ENCODE data around the gene PNPLA3. TPM values are rescaled to one million over a fixed set of nuclear protein-coding genes. Genes with fewer than 3 reads are reported as not detected.

Gene PNPLA3
- total and polyA plus RNA-seq, 3 donors from 2014 or later, result 0.53 to 1.7 (median 0.93) TPM

DNA sequence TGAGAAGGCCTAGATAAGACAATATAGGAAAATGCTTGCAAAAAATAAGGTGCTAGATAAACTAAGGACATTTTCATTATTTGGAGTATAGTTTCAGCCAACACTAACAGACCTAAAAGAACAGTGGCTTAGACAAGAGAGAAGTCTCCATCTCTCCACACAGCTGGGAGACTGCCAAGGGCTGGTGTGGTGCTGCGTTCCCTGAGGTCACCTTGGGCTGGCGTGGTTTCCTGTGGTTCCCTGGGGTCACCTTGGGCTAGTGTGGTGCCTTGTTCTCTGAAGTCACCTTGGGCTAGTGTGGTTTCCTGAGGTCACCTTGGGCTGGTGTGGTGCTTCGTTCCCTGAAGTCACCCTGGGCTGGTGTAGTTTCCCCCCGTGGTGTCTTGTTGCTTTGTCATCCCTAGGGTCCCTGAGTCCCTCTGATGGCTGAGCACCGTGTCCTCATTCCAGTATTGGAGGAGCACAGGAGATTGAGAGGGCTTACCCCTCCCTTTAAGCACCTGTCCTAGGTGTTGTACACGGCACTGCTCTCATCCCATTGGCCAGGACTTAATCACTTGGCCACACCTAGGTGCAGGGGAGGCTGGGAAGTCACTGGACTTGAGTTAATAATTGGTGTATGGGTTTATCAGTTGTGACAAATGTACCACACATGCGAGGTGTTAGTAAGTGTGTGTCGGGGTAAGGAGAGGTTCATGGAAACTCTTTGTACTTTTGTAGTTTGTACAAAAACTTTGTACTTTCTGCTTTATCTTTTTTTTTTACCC lies 46.6 kb downstream of the PNPLA3 start:
- no peak overlapping the region for H3K27ac ChIP-seq
- TF ChIP-seq, protein P1, sequence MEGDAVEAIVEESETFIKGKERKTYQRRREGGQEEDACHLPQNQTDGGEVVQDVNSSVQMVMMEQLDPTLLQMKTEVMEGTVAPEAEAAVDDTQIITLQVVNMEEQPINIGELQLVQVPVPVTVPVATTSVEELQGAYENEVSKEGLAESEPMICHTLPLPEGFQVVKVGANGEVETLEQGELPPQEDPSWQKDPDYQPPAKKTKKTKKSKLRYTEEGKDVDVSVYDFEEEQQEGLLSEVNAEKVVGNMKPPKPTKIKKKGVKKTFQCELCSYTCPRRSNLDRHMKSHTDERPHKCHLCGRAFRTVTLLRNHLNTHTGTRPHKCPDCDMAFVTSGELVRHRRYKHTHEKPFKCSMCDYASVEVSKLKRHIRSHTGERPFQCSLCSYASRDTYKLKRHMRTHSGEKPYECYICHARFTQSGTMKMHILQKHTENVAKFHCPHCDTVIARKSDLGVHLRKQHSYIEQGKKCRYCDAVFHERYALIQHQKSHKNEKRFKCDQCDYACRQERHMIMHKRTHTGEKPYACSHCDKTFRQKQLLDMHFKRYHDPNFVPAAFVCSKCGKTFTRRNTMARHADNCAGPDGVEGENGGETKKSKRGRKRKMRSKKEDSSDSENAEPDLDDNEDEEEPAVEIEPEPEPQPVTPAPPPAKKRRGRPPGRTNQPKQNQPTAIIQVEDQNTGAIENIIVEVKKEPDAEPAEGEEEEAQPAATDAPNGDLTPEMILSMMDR (IDR thresholded peaks at IDR 0.05), result no peak
- TF ChIP-seq POLR2A (IDR thresholded peaks at IDR 0.05), result no peak
- DNase-seq, result no peak
- no peak overlapping the region for H3K4me3 ChIP-seq
- no peaks in the 10 kb centered on the region for H3K27me3 ChIP-seq
- H3K4me1 ChIP-seq, result no peaks in the 10 kb centered on the region
- WGBS, 2 donors, result 90 to 91% methylated on average over 7 to 8 of the region's 8 CpGs
- H3K36me3 ChIP-seq (ENCODE audit: low read depth, missing control alignments), result no peaks in the 10 kb centered on the region
- intact Hi-C loops (cut with DNase I; ENCODE audit: low total_unique reads), result no loop called here
- H3K9me3 ChIP-seq, result no peaks in the 10 kb centered on the region

DNA sequence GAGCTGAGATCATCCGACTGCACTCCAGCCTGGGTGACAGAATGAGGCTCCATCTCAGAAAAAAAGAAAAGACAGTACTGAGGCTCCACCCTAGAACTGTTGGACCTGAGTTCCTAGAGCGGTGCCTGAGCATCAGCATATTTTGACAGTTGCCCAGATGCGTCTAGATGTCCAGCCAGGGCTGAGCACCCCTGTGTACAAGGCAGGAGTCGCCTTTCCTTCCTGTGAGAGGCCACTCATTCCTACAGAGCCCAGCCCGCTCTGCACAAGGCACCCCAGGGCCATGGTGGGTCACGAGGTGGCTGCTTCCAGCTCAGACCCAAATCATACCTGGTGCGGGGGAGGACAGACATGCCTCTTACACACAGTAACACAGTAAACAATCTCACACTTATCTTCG lies 47.5 kb downstream of the PNPLA3 start:
- Histone ChIP-seq H3K4me3 (no peak overlapping the region), H3K27ac (no peak overlapping the region), H3K4me1 (no peaks in the 10 kb centered on the region), H3K27me3 (no peaks in the 10 kb centered on the region), H3K36me3 (ENCODE audit: low read depth, missing control alignments) (no peaks in the 10 kb centered on the region), H3K9me3 (no peaks in the 10 kb centered on the region)
- 80 to 90% methylated on average over 8 of the region's 8 CpGs for WGBS, 2 donors
- no peak for DNase-seq
- TF ChIP-seq, protein P1 (IDR thresholded peaks at IDR 0.05), result no peak
- TF ChIP-seq POLR2A (IDR thresholded peaks at IDR 0.05), result no peak
- intact Hi-C loops (cut with DNase I; ENCODE audit: low total_unique reads), result no loop called here

GRCh38 chr22:43972931-43973462 lies 49.4 kb downstream of the PNPLA3 start:
- H3K4me1 ChIP-seq, result no peaks in the 10 kb centered on the region
- no peak overlapping the region for H3K27ac ChIP-seq
- H3K9me3 ChIP-seq, result no peaks in the 10 kb centered on the region
- intact Hi-C loops (cut with DNase I; ENCODE audit: low total_unique reads), result no loop called here
- no peaks in the 10 kb centered on the region for H3K27me3 ChIP-seq
- TF ChIP-seq, protein P1 (IDR thresholded peaks at IDR 0.05), result no peak
- TF ChIP-seq POLR2A (IDR thresholded peaks at IDR 0.05), result no peak
- WGBS, 2 donors, result 94 to 95% methylated on average over 9 to 10 of the region's 10 CpGs
- no peak overlapping the region for H3K4me3 ChIP-seq
- no peak for DNase-seq
- H3K36me3 ChIP-seq (ENCODE audit: low read depth, missing control alignments), result no peaks in the 10 kb centered on the region

DNA sequence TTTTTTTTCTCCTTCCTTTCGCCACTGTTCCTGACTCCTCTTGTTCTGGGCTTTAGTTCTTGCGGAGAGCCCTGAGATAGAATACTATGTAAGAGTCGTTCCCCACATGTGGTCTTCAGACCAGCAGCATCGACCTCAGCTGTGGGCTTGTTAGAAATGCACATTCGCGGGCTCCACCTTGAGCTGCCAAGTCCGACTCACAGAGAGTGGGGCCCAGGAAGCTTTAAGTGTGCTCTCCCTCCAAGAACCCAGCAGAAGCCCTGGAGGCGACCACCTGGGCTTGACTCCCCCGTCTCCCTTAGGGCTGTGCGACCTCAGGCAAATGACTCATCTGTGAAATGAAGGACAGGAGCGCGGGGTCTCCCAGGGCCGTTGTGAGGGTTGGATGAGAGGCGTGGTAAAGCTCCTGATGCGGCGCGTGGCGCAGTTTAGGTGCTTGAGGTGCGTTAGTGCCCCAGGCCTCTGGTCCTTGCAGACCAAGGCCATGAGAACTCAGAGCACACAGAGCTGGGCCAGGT lies 50.5 kb downstream of the PNPLA3 start:
- TF ChIP-seq, protein P1 (IDR thresholded peaks at IDR 0.05), result no peak
- no peak for TF ChIP-seq POLR2A (IDR thresholded peaks at IDR 0.05)
- H3K4me3 ChIP-seq, result no peak overlapping the region
- no peaks in the 10 kb centered on the region for H3K36me3 ChIP-seq (ENCODE audit: low read depth, missing control alignments)
- H3K9me3 ChIP-seq, result no peaks in the 10 kb centered on the region
- intact Hi-C loops (cut with DNase I; ENCODE audit: low total_unique reads), result no loop called here
- no peaks in the 10 kb centered on the region for H3K27me3 ChIP-seq
- H3K27ac ChIP-seq, result no peak overlapping the region
- H3K4me1 ChIP-seq, result no peaks in the 10 kb centered on the region
- WGBS, 2 donors, result 91 to 93% methylated on average over 15 to 19 of the region's 19 CpGs
- DNase-seq, result no peak

All from testis (tissue), 3 donors.